GM12878 (cell line): ENCODE data around the gene EPHB2. TPM values are rescaled to one million over a fixed set of nuclear protein-coding genes. Genes with fewer than 3 reads are reported as not detected.

Experiments
- ATAC-seq: fragments of 200-7000 bp; cut with Tn5 transposase; 3 replicates; pipeline ENCODE4 v1.9.1; 2020; ENCODE audit warnings: mild to moderate bottlenecking, moderate library complexity
- BruUV-seq: library from RNA; stranded (reverse); fragments of 400-500 nt; replicated peaks from 2 replicates; lab custom pipeline; 2021; lab: Mats Ljungman, UMichigan
- CTCF ChIA-PET: fragments of 300-600 bp; sonication (Branson Sonifier 250); formaldehyde crosslinking; extraction: SDS; loops from one replicate; lab custom pipeline; 2021; ENCODE audit warnings: inconsistent platforms; lab: Yijun Ruan, JAX
- POLR2A ChIA-PET: fragments of 350-600 bp; formaldehyde crosslinking; extraction: SDS; loops from one replicate; lab custom pipeline; 2021; ENCODE audit warnings: inconsistent platforms; lab: Charles Lee
- RAD21 ChIA-PET: fragments of 300-600 bp; sonication (Branson Sonifier 250); formaldehyde crosslinking; loops from one replicate; lab custom pipeline; 2023; ENCODE audit warnings: antibody characterized with exemption; ENCODE audit not compliant: unreplicated experiment; lab: Charles Lee
- SMC1A ChIA-PET: fragments of 300-600 bp; sonication (Branson Sonifier 250); formaldehyde crosslinking; loops from one replicate; lab custom pipeline; 2023; ENCODE audit not compliant: unreplicated experiment, uncharacterized antibody; lab: Charles Lee
- DNase-seq: peaks from one replicate; pipeline ENCODE4 v3.0.0-alpha.2; 2011; ENCODE audit warnings: low read depth, low spot score
- FAIRE-seq: peaks from 3 replicates; lab custom pipeline; 2011; peaks lifted over from hg19 to GRCh38; lab: Jason Lieb, UNC
- H2AFZ ChIP-seq: 2 replicates; pipeline ENCODE4 v1.6.0; 2011; ENCODE audit warnings: low read depth, low read length, control low read depth; ENCODE audit not compliant: control insufficient read depth
- H3K27ac ChIP-seq: 2 replicates; pipeline ENCODE4 v1.5.1; 2011; ENCODE audit warnings: control low read depth; ENCODE audit not compliant: control insufficient read depth, insufficient read depth
- H3K27me3 ChIP-seq, 2 experiments: replicated peaks in 1 of 2; 2 replicates each; pipeline versions ENCODE4 v1.6.0 to v1.6.1; 2011; ENCODE audit warnings: low read length in 1 of 2; ENCODE audit not compliant: control insufficient read depth in 2 of 2, insufficient read depth in 2 of 2
- H3K36me3 ChIP-seq, 2 experiments: 2 replicates each; pipeline ENCODE4 v1.5.1; 2011; ENCODE audit warnings: low read length in 1 of 2; ENCODE audit not compliant: control insufficient read depth in 2 of 2, insufficient read depth in 2 of 2
- H3K4me1 ChIP-seq: 2 replicates; pipeline ENCODE4 v1.6.1; 2011; ENCODE audit warnings: mild to moderate bottlenecking, low read length, moderate library complexity, mixed read lengths; ENCODE audit not compliant: control insufficient read depth, insufficient read depth
- H3K4me2 ChIP-seq: 2 replicates; pipeline ENCODE4 v1.6.0; 2011; ENCODE audit warnings: control low read depth; ENCODE audit not compliant: control insufficient read depth, insufficient read depth
- H3K4me3 ChIP-seq: fragments of 200-600 bp; sonication (generic); 2 replicates; pipeline ENCODE4 v1.5.1; 2016
- H3K79me2 ChIP-seq: 2 replicates; pipeline ENCODE4 v1.6.0; 2011; ENCODE audit warnings: low read length; ENCODE audit not compliant: control insufficient read depth, insufficient read depth
- H3K9ac ChIP-seq: 2 replicates; pipeline ENCODE4 v1.8.0; 2011; ENCODE audit warnings: low read length, control low read depth, mixed read lengths; ENCODE audit not compliant: control insufficient read depth, insufficient read depth
- H3K9me3 ChIP-seq: replicated peaks from 3 replicates; pipeline ENCODE4 v1.5.1; 2011; ENCODE audit warnings: mild to moderate bottlenecking, low read length; ENCODE audit not compliant: control insufficient read depth, insufficient read depth
- H4K20me1 ChIP-seq: 2 replicates; pipeline ENCODE4 v1.6.0; 2011; ENCODE audit not compliant: control insufficient read depth, insufficient read depth
- BCL11A ChIP-seq: IDR thresholded peaks from 2 replicates; pipeline ENCODE4 v1.6.1; 2011; ENCODE audit warnings: low read depth, low read length
- BCLAF1 ChIP-seq: fragments of 450-650 bp; IDR thresholded peaks from 2 replicates; pipeline ENCODE4 v1.6.1; 2017; ENCODE audit warnings: antibody characterized with exemption, mild to moderate bottlenecking, moderate library complexity
- CUX1 ChIP-seq: IDR thresholded peaks from 2 replicates; pipeline ENCODE4 v1.6.1; 2012; ENCODE audit warnings: improper control_type of control experiment, low read depth, low read length; ENCODE audit not compliant: insufficient replicate concordance
- EP300 ChIP-seq, 2 experiments: fragments of 150-350 bp in 1 of 2; IDR thresholded peaks; 2 replicates each; pipeline ENCODE4 v1.6.1; 2011 to 2012; ENCODE audit warnings: low read depth in 2 of 2, low read length in 2 of 2, borderline replicate concordance in 1 of 2, improper control_type of control experiment in 1 of 2, inconsistent platforms in 1 of 2; ENCODE audit not compliant: control insufficient read depth in 1 of 2
- HDGF ChIP-seq: fragments of 450-650 bp; IDR thresholded peaks from 2 replicates; pipeline ENCODE4 v1.6.1; 2016; ENCODE audit warnings: antibody characterized with exemption
- MEF2B ChIP-seq: fragments of 450-650 bp; IDR thresholded peaks from 2 replicates; pipeline ENCODE4 v1.6.1; 2018; ENCODE audit warnings: mild to moderate bottlenecking, moderate library complexity; ENCODE audit not compliant: partially characterized antibody, poor library complexity, severe bottlenecking
- NBN ChIP-seq: fragments of 450-650 bp; IDR thresholded peaks from 2 replicates; pipeline ENCODE4 v1.6.1; 2016
- POLR2AphosphoS5 ChIP-seq: IDR thresholded peaks from 2 replicates; pipeline ENCODE4 v1.6.1; 2011; ENCODE audit warnings: mild to moderate bottlenecking, low read length, inconsistent platforms
- TAF1 ChIP-seq: IDR thresholded peaks from 2 replicates; pipeline ENCODE4 v1.6.1; 2011; ENCODE audit warnings: mild to moderate bottlenecking, low read depth, low read length, borderline replicate concordance
- WGBS: methylation state at CpG from one replicate; pipeline ENCODE4 v1.1.6; 2016; ENCODE audit warnings: low lambda C conversion rate; ENCODE audit not compliant: insufficient replicate concordance, insufficient coverage; ENCODE audit errors: missing lambda C conversion rate; 5-methylcytosine and 5-hydroxymethylcytosine counted together
- in situ Hi-C: fragments of 300-500 bp; cut with MboI; formaldehyde crosslinking; loops from 9 replicates; pipeline ENCODE4 v1.14.3; 2018; ENCODE audit warnings: mixed read lengths
- intact Hi-C: fragments of 100-400 bp; cut with micrococcal nuclease; formaldehyde crosslinking; loops from one replicate; pipeline ENCODE4 v1.14.2; 2022; ENCODE audit not compliant: unreplicated experiment
- polyA plus RNA-seq, 11 experiments: library from polyadenylated mRNA; depleted of rRNA in 4 of 11; unstranded in 6 of 11; stranded (reverse) in 5 of 11; fragments of >200 nt; fragmentation: Nextera tagmentation in 4 of 11; fragmentation: Illumina TruSeq in 1 of 11; extraction: Ambion mirVana in 4 of 11; extraction: Trizol in 1 of 11; gene quantifications; 1 replicate in 1 of 11; 2 replicates in 10 of 11; pipeline versions ENCODE4 v1.2.1 to v1.2.3, GENCODE V29; 2011 to 2016; ENCODE audit warnings: inconsistent platforms in 2 of 11, missing spikeins in 2 of 11, low read depth in 1 of 11
- total RNA-seq, 4 experiments: library from RNA; depleted of rRNA in 3 of 4; stranded (reverse); fragments of >200 nt in 3 of 4; fragmentation: Illumina TruSeq in 1 of 4; extraction: Trizol in 1 of 4; gene quantifications; 2 replicates each; pipeline versions ENCODE4 v1.2.1 to v1.2.3, GENCODE V29; 2013 to 2021
- TF ChIP-seq, protein P1 (sequence below): IDR thresholded peaks from 2 replicates; pipeline ENCODE4 v1.6.1; 2012; ENCODE audit warnings: low read depth, low read length, improper control_type of control experiment
- TF ChIP-seq, protein P2 (sequence below): fragments of 450-650 bp; IDR thresholded peaks from 2 replicates; pipeline ENCODE4 v1.6.1; 2017; ENCODE audit warnings: mild to moderate bottlenecking, low read depth, inconsistent platforms; ENCODE audit not compliant: poor library complexity, severe bottlenecking

The EPHB2 gene
- total and polyA plus RNA-seq, 10 of the 15 experiments (the other 5 are each of a cell fraction or from before 2014, with no cell fraction given): 0.13 to 3.3 (median 0.92) TPM

- no peak for TF ChIP-seq BCLAF1
These were observed 243.1 kb downstream of the EPHB2 start (continued) for GRCh38 chr1:22953740-22954141.

GRCh38 chr1:22955146-22955545, 244.5 kb downstream of the EPHB2 start:
- H3K9ac ChIP-seq: no peak overlapping the region
- 29% methylated on average over 7 of the region's 7 CpGs for WGBS
- no TSS peak for BruUV-seq
- TF ChIP-seq, protein P1, sequence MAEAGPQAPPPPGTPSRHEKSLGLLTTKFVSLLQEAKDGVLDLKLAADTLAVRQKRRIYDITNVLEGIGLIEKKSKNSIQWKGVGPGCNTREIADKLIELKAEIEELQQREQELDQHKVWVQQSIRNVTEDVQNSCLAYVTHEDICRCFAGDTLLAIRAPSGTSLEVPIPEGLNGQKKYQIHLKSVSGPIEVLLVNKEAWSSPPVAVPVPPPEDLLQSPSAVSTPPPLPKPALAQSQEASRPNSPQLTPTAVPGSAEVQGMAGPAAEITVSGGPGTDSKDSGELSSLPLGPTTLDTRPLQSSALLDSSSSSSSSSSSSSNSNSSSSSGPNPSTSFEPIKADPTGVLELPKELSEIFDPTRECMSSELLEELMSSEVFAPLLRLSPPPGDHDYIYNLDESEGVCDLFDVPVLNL: no peak
- TF ChIP-seq POLR2AphosphoS5 (no peak), HDGF (no peak), EP300 (IDR thresholded peaks at IDR 0.05; ENCODE audit: borderline replicate concordance in 1 of 2, control insufficient read depth in 1 of 2, low read depth in 2 of 2, low read length in 2 of 2) (no peak), MEF2B (no peak), NBN (no peak), CUX1 (no peak), TAF1 (no peak), BCL11A (no peak)
- TF ChIP-seq, protein P2, sequence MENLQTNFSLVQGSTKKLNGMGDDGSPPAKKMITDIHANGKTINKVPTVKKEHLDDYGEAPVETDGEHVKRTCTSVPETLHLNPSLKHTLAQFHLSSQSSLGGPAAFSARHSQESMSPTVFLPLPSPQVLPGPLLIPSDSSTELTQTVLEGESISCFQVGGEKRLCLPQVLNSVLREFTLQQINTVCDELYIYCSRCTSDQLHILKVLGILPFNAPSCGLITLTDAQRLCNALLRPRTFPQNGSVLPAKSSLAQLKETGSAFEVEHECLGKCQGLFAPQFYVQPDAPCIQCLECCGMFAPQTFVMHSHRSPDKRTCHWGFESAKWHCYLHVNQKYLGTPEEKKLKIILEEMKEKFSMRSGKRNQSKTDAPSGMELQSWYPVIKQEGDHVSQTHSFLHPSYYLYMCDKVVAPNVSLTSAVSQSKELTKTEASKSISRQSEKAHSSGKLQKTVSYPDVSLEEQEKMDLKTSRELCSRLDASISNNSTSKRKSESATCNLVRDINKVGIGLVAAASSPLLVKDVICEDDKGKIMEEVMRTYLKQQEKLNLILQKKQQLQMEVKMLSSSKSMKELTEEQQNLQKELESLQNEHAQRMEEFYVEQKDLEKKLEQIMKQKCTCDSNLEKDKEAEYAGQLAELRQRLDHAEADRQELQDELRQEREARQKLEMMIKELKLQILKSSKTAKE: no peak

More at GRCh38 chr1:22955146-22955545, 244.5 kb downstream of the EPHB2 start:
- ChIA-PET POLR2A (no interaction called here), CTCF (no interaction called here), SMC1A (interaction anchor here (0.7 kb wide), 1 partner anchor 295 kb away, joined by 3 read pairs; no protein-coding TSS in a partner anchor), RAD21 (interaction anchor here (0.6 kb wide), 1 partner anchor 9 kb away, joined by 3 read pairs; no protein-coding TSS in a partner anchor)
- Histone ChIP-seq H3K9me3 (no peaks in the 10 kb centered on the region), H3K4me2 (no peak overlapping the region), H3K36me3 (no peaks in the 10 kb centered on the region), H3K27me3 (peaks cover 0 to 2% of the 10 kb centered on the region in 2 experiments; a peak in 2 of 4 replicates), H3K79me2 (no peaks in the 10 kb centered on the region), H3K27ac (no peak overlapping the region), H3K4me3 (no peak overlapping the region), H3K4me1 (no peaks in the 10 kb centered on the region), H2AFZ (no peak overlapping the region), H4K20me1 (no peaks in the 10 kb centered on the region)
- in situ Hi-C loops: no loop called here
- DNase-seq (no peak), FAIRE-seq (no peak), ATAC-seq (no peak)
- intact Hi-C loops: no loop called here
